ENCODE measurements around the gene F7. TPM values are rescaled to one million over a fixed set of nuclear protein-coding genes. Genes with fewer than 3 reads are reported as not detected.
"Not testable (repeated sequence)": the region's sequence is repeated elsewhere in the genome, so short reads cannot be mapped to it uniquely, and the experiment has no call there.

F7 gene
- total and polyA plus RNA-seq, 2 donors (not counting 3 experiments of a cell fraction or from before 2014, with no cell fraction given), result not detected

GRCh38 chr13:113111821-113112220, 6.2 kb downstream of the F7 start:
- POLR2A ChIA-PET; intact Hi-C loops (cut with micrococcal nuclease); H3K4me3 ChIP-seq (replicated peaks in 1 of 3; ENCODE audit: insufficient read depth in 1 of 3, low read depth in 1 of 3, low read length in 3 of 3); H3K79me2 ChIP-seq (ENCODE audit: control insufficient read depth, insufficient read depth, low read length); BruUV-seq (replicated peaks); H4K20me1 ChIP-seq (replicated peaks; ENCODE audit: control insufficient read depth, extremely low read depth, insufficient read depth, low read length); H2AFZ ChIP-seq (ENCODE audit: low read depth, low read length); H3K36me3 ChIP-seq (ENCODE audit: control insufficient read depth in 2 of 2, extremely low read depth in 1 of 2, insufficient read depth in 2 of 2, low read length in 2 of 2); H3K4me1 ChIP-seq (ENCODE audit: control insufficient read depth, extremely low read depth, insufficient read depth, low read length); FAIRE-seq; H3K27ac ChIP-seq (ENCODE audit: insufficient read depth, low read depth, low read length); DNase-seq (ENCODE audit: low read depth, low spot score); CTCF ChIA-PET; H3K9ac ChIP-seq (replicated peaks; ENCODE audit: extremely low read depth, insufficient read depth, low read length); dilution Hi-C loops (cut with MboI; ENCODE audit: extremely low pct_ligation_motif_present, low sequenced_read_pairs); H3K9me3 ChIP-seq (replicated peaks; ENCODE audit: control insufficient read depth, insufficient read depth, low read length); H3K9me1 ChIP-seq (replicated peaks; ENCODE audit: control insufficient read depth, extremely low read depth, insufficient read depth, low read length); H3K4me2 ChIP-seq (ENCODE audit: insufficient read depth, low read length): not testable (repeated sequence)
- H3K27me3 ChIP-seq (ENCODE audit: control insufficient read depth in 2 of 2, insufficient read depth in 2 of 2, low read length in 2 of 2), result peaks cover 17 to 22% of the 10 kb centered on the region in 2 experiments

- dilution Hi-C loops (cut with MboI; ENCODE audit: extremely low pct_ligation_motif_present, low sequenced_read_pairs); H3K9me3 ChIP-seq (replicated peaks; ENCODE audit: control insufficient read depth, insufficient read depth, low read length); H2AFZ ChIP-seq (ENCODE audit: low read depth, low read length); H4K20me1 ChIP-seq (replicated peaks; ENCODE audit: control insufficient read depth, extremely low read depth, insufficient read depth, low read length); H3K9me1 ChIP-seq (replicated peaks; ENCODE audit: control insufficient read depth, extremely low read depth, insufficient read depth, low read length); FAIRE-seq; H3K79me2 ChIP-seq (ENCODE audit: control insufficient read depth, insufficient read depth, low read length); H3K4me3 ChIP-seq (replicated peaks in 1 of 3; ENCODE audit: insufficient read depth in 1 of 3, low read depth in 1 of 3, low read length in 3 of 3); BruUV-seq (replicated peaks); H3K27ac ChIP-seq (ENCODE audit: insufficient read depth, low read depth, low read length); DNase-seq (ENCODE audit: low read depth, low spot score); H3K4me1 ChIP-seq (ENCODE audit: control insufficient read depth, extremely low read depth, insufficient read depth, low read length); H3K36me3 ChIP-seq (ENCODE audit: control insufficient read depth in 2 of 2, extremely low read depth in 1 of 2, insufficient read depth in 2 of 2, low read length in 2 of 2); CTCF ChIA-PET; H3K9ac ChIP-seq (replicated peaks; ENCODE audit: extremely low read depth, insufficient read depth, low read length); intact Hi-C loops (cut with micrococcal nuclease); POLR2A ChIA-PET; H3K4me2 ChIP-seq (ENCODE audit: insufficient read depth, low read length): not testable (repeated sequence)
- peaks cover 17 to 22% of the 10 kb centered on the region in 2 experiments for H3K27me3 ChIP-seq (ENCODE audit: control insufficient read depth in 2 of 2, insufficient read depth in 2 of 2, low read length in 2 of 2)
Observed at GRCh38 chr13:113112475-113112874, 6.9 kb downstream of the F7 start.
